Transverse colon (tissue), 4 donors: Measurements from ENCODE around the gene GPC5. TPM values are rescaled to one million over a fixed set of nuclear protein-coding genes. Genes with fewer than 3 reads are reported as not detected.
"Not testable (repeated sequence)": the region's sequence is repeated elsewhere in the genome, so short reads cannot be mapped to it uniquely, and the experiment has no call there.

Source experiments
- DNase-seq: peaks from one replicate; pipeline ENCODE4 v3.0.0-alpha.2; 2019
- H3K27ac ChIP-seq, 4 donors: fragments of 200-600 bp; sonication (generic); 2 replicates each; pipeline ENCODE4 v1.5.1; 2016 to 2018; ENCODE audit warnings: inconsistent platforms in 4 of 4
- H3K27me3 ChIP-seq: fragments of 200-600 bp; sonication (generic); 2 replicates; pipeline ENCODE4 v1.5.1; 2017; ENCODE audit warnings: inconsistent platforms
- H3K36me3 ChIP-seq, 4 donors: fragments of 200-600 bp; sonication (generic); 2 replicates each; pipeline ENCODE4 v1.5.1; 2017 to 2019; ENCODE audit warnings: inconsistent platforms in 4 of 4
- H3K4me1 ChIP-seq, 4 donors: fragments of 200-600 bp; sonication (generic); 2 replicates each; pipeline ENCODE4 v1.5.1; 2017 to 2020; ENCODE audit warnings: inconsistent platforms in 4 of 4
- H3K4me3 ChIP-seq, 4 donors: fragments of 200-600 bp; sonication (generic); 1 replicate in 1 of 4; 2 replicates in 3 of 4; pipeline versions ENCODE4 v1.5.1 to v1.6.1; 2017 to 2019; ENCODE audit warnings: inconsistent platforms in 4 of 4
- H3K9me3 ChIP-seq, 2 donors: fragments of 200-600 bp; sonication (generic); 2 replicates each; pipeline ENCODE4 v1.5.1; 2017 to 2019; ENCODE audit warnings: inconsistent platforms in 2 of 2
- CTCF ChIP-seq, 5 experiments: fragments of 200-600 bp in 3 of 5; fragments of 450-650 bp in 2 of 5; sonication (generic) in 3 of 5; IDR thresholded peaks; 1 replicate in 2 of 5; 2 replicates in 3 of 5; pipeline ENCODE4 v1.5.1; 2016 to 2017; ENCODE audit warnings: antibody characterized with exemption in 5 of 5, inconsistent platforms in 3 of 5, mild to moderate bottlenecking in 2 of 5, moderate library complexity in 1 of 5
- EP300 ChIP-seq: sonication (generic); formaldehyde crosslinking; IDR thresholded peaks from one replicate; pipeline ENCODE4 v1.6.1; 2017; ENCODE audit warnings: antibody characterized with exemption, low read depth
- POLR2A ChIP-seq: fragments of 450-650 bp; IDR thresholded peaks from one replicate; pipeline ENCODE4 v1.6.1; 2016; ENCODE audit warnings: antibody characterized with exemption, mild to moderate bottlenecking, moderate library complexity
- POLR2AphosphoS5 ChIP-seq, 3 donors: sonication (generic); formaldehyde crosslinking; IDR thresholded peaks; one replicate each; pipeline ENCODE4 v1.6.1; 2016; ENCODE audit warnings: antibody characterized with exemption in 3 of 3
- WGBS, 2 donors: methylation state at CpG; one replicate each; pipeline ENCODE4 v1.1.5; 2018; ENCODE audit warnings: low coverage in 1 of 2; 5-methylcytosine and 5-hydroxymethylcytosine counted together
- in situ Hi-C, 4 donors: fragments of 200-750 bp; cut with MboI; loops; one replicate each; pipeline versions ENCODE4 v1.15.0 to v1.15.1; 2017; ENCODE audit warnings: low sequenced_read_pairs in 3 of 4, low pct_ligation_motif_present in 1 of 4, low pct_unique_long_range_greater_than_20kb in 1 of 4
- intact Hi-C: fragments of 100-400 bp; cut with DNase I; formaldehyde crosslinking; loops from one replicate; pipeline ENCODE4 v1.15.1; 2023; ENCODE audit warnings: low total_unique reads
- total RNA-seq, 4 donors: library from RNA; depleted of rRNA; stranded (reverse); fragments of >200 nt; gene quantifications; one replicate each; pipeline ENCODE4 v1.1.0, GENCODE V29; 2016

GPC5 gene
- total RNA-seq, 4 donors from 2014 or later, result 0.48 to 1.4 TPM; not detected in 2

GRCh38 chr13:92743992-92744391 lies 1345.6 kb downstream of the GPC5 start:
- in situ Hi-C loops, result no loop called here
- Histone ChIP-seq H3K4me1 (no peaks in the 10 kb centered on the region), H3K36me3 (no peaks in the 10 kb centered on the region), H3K27ac (no peak overlapping the region), H3K4me3 (no peak overlapping the region), H3K9me3 (no peaks in the 10 kb centered on the region), H3K27me3 (no peaks in the 10 kb centered on the region)
- TF ChIP-seq CTCF (IDR thresholded peaks at IDR 0.05), result no peak
- no peak for TF ChIP-seq POLR2AphosphoS5 (IDR thresholded peaks at IDR 0.05)
- TF ChIP-seq POLR2A, result no peak
- TF ChIP-seq EP300, result no peak
- intact Hi-C loops, result no loop called here
- 86 to 100% methylated on average over 1 of the region's 1 CpG for WGBS, 2 donors
- DNase-seq, result no peak

GRCh38 chr13:92745258-92745657 lies 1346.8 kb downstream of the GPC5 start:
- TF ChIP-seq CTCF (IDR thresholded peaks at IDR 0.05) (no peak), POLR2AphosphoS5 (IDR thresholded peaks at IDR 0.05) (no peak), EP300 (no peak), POLR2A (no peak)
- Histone ChIP-seq H3K4me1 (no peaks in the 10 kb centered on the region), H3K4me3 (no peak overlapping the region), H3K27me3 (no peaks in the 10 kb centered on the region), H3K36me3 (no peaks in the 10 kb centered on the region), H3K9me3 (no peaks in the 10 kb centered on the region), H3K27ac (no peak overlapping the region)
- no peak for DNase-seq
- in situ Hi-C loops, result no loop called here
- intact Hi-C loops, result no loop called here

GRCh38 chr13:92752705-92753104 lies 1354.3 kb downstream of the GPC5 start:
- in situ Hi-C loops, H3K4me3 ChIP-seq, DNase-seq, intact Hi-C loops, H3K36me3 ChIP-seq, H3K27me3 ChIP-seq, H3K9me3 ChIP-seq, H3K27ac ChIP-seq, H3K4me1 ChIP-seq: not testable (repeated sequence)
- WGBS, 2 donors, result 68% methylated on average over 12 of the region's 12 CpGs; no CpG with 5 or more reads in 1 of the 2 donors

GRCh38 chr13:92761710-92762109 lies 1363.3 kb downstream of the GPC5 start:
- no peaks in the 10 kb centered on the region for H3K36me3 ChIP-seq
- TF ChIP-seq CTCF (IDR thresholded peaks at IDR 0.05) (no peak), EP300 (no peak), POLR2AphosphoS5 (IDR thresholded peaks at IDR 0.05) (no peak), POLR2A (no peak)
- in situ Hi-C loops, result no loop called here
- WGBS, 2 donors, result 66 to 90% methylated on average over 1 of the region's 1 CpG
- H3K27me3 ChIP-seq, result no peaks in the 10 kb centered on the region
- no peak overlapping the region for H3K27ac ChIP-seq
- DNase-seq, result no peak
- intact Hi-C loops, result no loop called here
- peaks cover 0 to 13% of the 10 kb centered on the region in 2 donors for H3K9me3 ChIP-seq
- no peak overlapping the region for H3K4me3 ChIP-seq
- H3K4me1 ChIP-seq, result no peaks in the 10 kb centered on the region

GRCh38 chr13:92767468-92767867 lies 1369.0 kb downstream of the GPC5 start:
- H3K27ac ChIP-seq, result no peak overlapping the region
- H3K4me1 ChIP-seq, result no peaks in the 10 kb centered on the region
- H3K27me3 ChIP-seq, result no peaks in the 10 kb centered on the region
- in situ Hi-C loops (no loop called here), intact Hi-C loops (no loop called here)
- WGBS, 2 donors, result 45 to 49% methylated on average over 3 of the region's 3 CpGs
- H3K36me3 ChIP-seq, result no peaks in the 10 kb centered on the region
- H3K4me3 ChIP-seq, result no peak overlapping the region
- TF ChIP-seq POLR2AphosphoS5 (IDR thresholded peaks at IDR 0.05) (no peak), EP300 (no peak)
- H3K9me3 ChIP-seq, result no peaks in the 10 kb centered on the region
- no peak for DNase-seq
